ENCODE results near the gene GLTP.
"Not testable (repeated sequence)": the region's sequence is repeated elsewhere in the genome, so short reads cannot be mapped to it uniquely, and the experiment has no call there.

The GLTP gene, protein sequence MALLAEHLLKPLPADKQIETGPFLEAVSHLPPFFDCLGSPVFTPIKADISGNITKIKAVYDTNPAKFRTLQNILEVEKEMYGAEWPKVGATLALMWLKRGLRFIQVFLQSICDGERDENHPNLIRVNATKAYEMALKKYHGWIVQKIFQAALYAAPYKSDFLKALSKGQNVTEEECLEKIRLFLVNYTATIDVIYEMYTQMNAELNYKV

DNA sequence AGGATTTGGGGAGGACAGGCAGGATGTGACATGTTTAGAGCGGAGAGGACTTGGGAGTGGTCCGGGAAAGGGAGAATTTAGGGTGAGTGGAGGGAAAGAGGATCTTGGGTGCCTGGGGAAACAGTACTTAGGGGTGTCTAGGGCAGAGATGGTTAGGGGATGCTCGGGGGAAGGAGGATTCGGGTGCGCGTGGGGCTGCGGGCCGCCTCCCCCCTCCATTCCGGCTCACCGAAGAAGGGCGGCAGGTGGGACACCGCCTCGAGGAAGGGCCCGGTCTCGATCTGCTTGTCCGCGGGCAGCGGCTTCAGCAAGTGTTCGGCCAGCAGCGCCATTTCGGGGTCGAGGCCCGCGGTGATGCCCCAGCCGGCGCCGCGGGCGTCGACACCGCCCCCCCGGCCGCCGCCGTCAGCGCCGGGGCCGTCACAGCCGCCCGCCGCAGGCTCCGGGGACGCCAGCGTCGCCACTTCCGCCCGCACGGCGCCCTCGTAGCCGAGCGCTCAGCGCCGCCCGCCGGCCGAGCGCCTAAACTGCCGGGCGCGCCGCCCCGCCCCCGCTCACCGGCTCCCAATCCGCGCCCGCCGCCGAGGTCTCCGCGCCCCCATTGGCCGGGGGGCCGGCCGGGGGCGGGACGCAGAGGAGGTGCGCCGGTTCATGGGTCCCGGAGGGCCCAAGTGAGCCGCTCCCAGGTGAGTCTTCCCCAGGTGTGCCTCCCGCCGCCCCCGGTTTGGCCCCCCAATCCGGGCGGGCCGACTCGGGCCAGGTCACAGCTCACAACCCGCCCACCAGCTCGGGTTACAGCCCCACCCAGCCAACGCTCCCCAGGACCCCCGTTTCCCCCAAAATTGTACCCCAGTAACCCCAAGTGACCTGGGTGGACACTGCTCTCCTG lies at the start of gene GLTP:
Gene GLTP (minus strand): TSS at position 499 of the 889 bp plus-strand sequence. CDS start 167 bp downstream, at position 332.
- DNase-seq, result no peak

DNA sequence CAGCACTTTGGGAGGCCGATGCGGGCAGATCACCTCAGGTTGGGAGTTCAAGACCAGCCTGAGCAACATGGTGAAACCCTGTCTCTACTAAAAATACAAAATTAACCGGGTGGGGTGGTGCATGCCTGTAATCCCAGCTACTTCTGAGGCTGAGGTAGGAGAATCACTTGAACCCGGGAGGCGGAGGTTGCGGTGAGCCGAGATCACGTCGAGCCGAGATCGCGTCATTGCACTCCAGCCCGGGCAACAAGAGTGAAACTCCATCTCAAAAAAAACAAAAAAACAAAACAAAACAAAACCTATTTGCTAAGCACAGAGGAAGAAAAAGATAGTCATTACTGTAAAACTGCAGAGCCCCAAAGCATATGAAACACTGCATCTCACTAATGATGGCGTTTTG lies 49.0 kb upstream of the GLTP start:
- not testable (repeated sequence) for DNase-seq

DNA sequence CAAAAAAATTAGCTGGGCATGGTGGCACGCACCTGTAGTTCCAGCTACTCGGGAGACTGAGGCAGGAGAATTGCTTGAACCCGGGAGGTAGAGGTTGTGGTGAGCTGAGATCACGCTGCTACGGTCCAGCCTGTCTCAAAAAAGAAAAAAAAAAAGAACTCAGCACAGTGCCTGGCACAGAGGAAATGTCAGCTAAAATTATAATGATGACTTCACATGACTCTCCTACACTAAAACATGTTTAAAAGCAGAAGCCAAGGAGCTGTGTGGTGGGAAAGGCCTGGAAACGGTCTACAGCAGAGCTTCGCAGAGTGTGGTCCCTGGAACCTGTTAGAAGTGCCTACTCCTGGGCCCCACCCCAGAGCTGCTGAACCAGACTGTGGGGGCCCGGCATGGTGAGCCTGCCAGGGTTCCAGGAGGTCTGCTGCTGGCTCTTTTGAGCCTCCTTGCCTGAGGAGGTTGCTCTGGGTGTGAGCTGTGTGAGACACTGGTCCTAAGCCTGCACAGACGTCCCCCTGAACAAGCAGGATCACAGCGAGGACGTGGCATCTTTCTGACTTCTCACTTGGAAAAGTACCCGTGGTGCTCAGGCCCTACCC lies 47.8 kb upstream of the GLTP start:
- no peak for DNase-seq

DNA sequence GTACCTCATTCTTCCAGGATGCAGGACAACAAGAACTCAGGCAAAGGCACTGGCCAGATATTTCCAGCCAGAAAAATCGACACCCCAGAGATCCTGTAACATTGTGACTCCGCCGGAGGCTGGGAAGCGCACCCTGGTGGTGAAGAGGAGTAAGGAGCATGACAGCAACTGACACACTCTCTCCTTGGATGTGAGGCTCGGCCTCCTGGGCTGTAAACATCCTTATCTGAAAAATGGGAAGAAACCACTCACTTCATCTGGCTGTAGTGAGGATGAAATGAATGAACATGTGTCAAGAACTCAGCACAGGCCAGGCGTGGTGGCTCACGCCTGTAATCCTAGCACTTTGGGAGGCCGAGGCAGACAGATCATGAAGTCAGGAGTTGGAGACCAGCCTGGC lies 47.3 kb upstream of the GLTP start:
- no peak for DNase-seq

DNA sequence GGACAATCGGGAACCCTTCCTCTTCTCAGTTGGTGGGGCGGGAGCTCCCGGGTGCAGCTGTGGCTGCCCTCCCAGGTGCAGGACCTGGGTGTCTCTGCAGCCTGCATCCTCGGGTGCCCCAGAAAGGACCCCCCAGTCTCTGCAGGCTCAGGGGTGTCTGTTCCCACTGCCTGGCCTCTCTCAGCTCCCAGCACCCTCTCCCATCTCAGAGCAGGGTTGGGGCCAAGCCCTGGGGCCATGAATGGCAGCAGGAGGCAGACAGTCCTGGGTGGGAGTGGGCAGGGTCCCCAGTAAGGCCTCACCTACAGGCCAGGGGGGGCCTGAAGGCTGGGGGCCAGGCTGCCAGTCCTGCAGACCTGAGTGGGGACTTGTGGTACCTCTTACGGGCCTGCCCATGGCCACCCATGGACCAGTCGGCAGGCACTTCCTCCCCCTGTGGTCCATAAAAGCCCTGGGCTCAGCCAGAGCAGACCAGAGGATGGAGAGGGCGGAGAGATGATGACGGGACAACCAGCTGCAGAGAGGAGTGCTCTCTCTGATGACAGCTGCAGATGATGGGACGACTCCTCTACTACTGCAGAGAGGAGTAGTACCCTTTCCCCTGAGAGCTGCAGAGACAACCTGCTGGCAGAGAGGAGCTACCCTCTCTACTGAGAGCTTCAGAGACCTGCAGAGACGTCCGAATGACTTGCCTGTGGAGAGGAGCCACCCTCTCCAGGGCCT lies 46.3 kb upstream of the GLTP start:
- DNase-seq, result no peak

DNA sequence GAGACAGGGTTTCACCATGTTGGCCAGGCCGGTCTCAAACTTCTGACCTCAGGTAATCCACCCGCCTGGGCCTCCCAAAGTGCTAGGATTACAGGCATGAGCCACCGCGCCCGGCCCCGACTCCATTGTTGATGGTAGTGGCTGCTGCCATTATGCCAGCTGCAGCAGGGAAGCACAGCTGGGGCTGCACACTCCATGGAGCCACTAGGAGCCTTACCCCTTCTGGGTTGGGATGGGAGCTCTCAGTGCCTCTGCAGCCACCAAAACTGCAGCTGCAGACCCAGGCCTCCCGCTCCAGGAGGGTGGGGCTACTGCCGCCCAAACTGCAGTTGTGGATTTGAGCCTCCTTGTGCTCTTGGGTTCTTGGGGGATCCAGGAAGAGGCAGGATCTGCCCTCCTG lies 45.7 kb upstream of the GLTP start:
- DNase-seq, result no peak

DNA sequence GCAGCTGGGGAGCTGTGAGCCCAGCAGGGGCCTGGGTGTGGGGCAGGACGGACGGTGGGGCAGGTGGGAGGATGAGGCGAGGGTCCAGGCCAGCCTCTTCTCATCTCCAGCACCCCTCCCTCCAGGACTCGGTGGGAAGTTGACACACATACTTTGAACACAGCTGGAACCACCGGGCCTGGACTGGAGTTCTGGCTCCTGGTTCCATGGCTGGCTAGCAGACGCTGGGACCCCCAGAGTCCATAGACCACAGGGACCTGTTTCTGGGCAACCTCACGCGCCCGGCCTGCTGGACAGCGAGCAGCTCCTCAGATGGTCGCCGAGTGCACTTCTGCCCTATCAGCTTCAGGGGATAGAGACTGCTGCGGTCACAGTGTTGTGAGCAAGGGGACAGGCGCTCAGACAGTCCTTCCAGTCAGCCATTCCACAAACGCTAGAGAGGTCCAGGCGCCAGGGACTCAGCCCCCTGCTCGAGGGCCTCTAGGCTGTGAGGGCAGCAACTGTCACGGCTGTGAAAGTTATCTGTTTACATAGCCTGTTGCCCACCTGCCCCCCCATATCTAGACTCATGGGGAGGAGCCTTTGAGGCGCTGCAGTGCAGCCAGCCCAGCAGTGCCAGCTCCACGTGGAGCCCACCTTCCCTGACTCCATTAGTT lies 45.0 kb upstream of the GLTP start:
- no peak for DNase-seq

DNA sequence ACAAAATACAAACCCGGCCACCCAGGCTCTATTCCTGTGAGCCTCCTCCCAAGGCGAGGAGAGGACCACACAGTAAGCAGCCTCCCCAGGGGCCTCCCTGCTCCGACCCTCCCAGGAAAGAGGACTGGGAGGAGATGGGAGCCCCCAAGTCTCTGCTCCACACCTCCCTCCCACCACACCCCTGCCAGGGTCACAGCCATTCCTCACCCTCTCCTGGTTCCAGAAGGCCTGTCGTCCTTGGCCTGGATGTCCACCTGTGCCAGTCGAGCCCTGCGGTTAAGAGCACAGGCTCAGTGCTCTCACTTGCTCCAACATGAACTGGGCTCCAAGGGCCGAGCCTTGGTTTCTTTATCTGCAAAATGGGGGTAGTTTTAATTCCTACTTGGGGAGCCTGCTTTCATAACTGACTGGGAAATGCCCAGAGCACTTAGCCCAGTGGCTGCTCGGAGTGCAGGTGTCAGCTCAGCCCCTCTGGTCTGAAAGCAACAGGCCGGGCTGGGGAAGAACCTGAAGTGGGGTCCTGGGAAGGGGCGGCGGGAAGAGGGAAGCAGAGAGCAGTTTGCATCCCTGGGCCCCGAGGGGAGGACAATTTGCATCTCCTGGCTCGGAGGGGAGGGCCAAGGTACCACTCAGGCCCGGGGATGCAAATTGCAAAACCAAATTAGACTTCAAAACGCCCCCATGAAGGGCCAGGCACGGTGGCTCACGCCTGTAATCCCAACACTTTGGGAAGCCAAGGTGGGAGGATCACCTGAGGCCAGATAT lies 43.3 kb upstream of the GLTP start:
- DNase-seq, result no peak

DNA sequence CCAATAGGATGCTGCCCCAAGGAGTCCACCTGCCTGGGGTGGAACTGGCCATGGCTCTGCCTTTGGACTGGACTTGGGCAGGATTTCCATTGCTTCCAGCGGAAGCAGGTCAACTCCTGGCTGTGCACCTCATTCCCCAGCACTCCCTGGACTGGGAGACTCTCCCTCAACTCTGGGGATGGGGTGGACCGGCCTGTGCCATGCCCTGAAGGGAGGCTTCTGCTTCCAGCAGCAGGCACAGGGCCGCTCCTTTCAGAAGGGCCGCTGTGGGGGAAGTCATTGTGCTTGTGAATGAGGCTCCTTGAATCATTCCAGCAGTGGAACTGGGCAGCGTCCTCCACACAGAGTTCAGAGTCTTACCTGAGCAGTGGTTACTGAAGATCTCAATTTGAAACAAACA lies 42.7 kb upstream of the GLTP start:
- no peak for DNase-seq

DNA sequence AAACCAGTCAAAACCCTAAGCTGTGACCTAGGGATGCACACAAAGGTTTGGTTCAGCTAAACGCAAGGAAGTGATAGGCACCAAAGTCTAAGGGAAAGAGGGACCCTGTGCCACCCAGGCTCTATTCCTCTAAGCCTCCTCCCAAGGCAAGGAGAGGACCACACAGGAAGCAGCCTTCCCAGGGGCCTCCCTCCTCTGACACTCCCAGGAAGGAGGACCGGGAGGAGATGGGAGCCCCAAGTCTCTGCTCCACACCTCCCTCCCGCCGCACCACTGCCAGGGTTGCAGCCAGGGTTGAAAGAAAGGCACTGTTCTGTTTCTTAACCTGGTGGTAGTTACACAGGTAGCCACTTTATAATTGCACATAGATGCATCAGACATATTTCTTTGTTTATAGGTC lies 41.6 kb upstream of the GLTP start:
- no peak for DNase-seq

DNA sequence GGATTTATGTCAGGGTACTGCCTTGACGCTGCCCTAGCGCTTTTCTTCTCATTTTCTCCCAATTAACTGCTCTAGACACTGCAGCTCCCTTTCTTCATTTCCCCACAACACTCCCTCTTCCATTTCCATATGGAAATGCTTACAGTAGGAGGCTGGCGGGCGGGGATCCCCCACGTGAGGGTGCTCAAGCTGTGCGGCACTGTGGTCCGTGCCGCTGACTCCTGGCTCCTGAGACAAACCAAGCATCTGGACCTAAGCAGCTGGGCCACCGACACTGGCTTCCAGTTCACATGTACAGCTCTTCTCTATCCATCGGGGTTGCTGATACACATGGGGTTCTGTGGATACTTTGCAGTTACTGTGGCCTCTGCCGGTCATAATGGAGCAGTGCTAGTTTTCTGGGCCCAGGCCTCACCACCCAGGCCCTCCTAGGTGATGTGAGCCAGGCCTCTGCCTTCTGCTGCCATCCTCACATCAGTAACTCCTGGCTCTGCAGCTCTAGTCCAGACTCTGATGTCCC lies 40.0 kb upstream of the GLTP start:
- no peak for DNase-seq

DNA sequence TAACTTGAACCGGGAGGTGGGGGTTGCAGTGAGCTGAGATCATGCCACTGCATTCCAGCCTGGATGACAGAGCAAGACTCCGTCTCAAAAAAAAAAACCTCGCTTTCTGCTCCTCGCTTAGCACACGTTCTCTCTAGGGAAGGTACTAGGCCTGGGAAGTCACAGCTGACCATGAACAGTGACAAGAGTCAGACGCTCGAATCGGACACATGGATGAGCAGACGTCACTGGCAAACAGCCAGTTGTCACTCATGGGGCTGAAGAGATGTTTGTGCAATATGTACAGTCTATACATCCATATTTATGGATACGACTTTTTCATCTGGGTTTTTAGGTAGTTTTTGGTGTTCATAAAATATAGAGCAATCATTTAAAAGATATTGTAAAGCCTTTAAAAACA lies 39.1 kb upstream of the GLTP start:
- no peak for DNase-seq

DNA sequence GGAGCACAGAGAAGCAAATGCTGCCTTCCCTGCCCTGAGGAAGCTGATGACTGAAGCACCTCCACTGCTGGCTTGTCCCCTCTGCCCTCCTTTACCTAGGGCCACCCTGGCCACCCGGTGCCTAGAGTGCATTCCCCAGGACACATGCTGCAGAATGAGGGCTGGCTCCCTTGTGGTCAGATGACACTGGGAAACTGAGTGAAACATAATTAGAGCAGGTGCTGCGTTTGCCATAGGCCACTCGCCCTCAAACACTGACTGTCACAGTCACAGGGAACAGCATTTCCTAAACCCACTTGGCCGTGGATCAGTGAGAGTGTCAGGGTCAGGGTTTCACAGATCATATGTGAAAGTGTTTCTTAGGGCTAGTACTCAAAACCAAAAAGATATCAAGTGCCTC lies 35.7 kb upstream of the GLTP start:
- no peak for DNase-seq

DNA sequence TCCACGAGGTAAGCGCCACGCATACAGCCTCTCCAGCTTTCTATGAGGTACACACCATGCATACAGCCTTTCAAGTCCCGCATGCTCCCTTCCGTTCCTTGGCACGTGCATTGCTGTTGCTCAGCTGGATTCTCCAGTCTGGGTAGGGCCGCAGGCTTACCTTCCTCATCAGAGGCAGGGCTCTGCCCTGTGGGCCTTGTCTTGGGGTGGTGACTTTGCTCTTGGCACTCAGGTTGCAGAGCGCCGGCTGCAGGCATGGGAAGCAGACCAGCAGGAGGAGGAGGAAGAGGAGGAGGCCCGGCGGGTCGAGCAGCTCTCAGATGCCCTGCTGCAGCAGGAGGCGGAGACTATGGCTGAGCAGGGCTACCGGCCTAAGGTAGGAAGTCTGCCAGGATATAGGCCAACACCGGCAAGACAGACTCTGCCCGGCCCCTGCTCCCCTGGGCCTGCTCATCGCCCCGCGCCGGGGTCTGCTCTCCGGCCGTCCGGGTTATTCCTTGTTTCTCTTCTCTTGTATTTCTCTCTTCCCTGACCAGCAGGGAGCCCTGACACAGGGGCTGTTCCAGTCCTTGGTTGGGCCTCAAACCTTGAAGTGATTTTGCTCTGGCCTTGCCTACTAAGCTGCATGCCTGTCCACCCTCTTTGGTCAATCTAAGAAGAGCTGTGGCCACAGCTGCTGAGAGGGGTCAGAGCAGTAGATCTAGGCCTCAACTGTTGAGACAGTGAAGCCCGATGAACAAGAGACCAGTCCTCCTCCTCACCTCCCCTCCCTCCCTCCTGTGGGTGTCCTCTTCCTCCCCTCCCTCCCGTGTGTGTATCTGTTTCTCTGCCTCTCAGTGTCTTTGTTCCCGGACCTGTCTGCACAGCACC lies 35.1 kb upstream of the GLTP start:
- DNase-seq, result no peak

DNA sequence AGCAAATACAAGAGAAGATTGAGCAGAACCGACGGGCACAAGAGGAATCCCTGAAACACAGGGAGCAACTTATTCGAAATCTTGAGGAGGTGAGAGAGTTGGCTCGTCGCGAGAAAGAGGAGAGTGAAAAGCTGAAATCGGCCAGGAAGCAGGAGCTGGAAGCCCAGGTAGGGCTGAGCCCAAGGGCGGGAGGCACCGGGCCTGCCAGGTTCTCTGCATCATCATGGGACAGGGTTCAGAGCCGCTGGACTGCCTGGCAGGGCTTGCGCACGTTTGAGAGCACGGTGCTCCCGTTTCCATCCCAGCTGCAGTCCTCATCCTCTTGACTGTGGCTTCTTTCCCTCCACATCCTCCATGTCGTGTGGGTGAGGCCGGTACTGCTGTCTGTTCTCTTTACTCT lies 34.1 kb upstream of the GLTP start:
- DNase-seq, result no peak

DNA sequence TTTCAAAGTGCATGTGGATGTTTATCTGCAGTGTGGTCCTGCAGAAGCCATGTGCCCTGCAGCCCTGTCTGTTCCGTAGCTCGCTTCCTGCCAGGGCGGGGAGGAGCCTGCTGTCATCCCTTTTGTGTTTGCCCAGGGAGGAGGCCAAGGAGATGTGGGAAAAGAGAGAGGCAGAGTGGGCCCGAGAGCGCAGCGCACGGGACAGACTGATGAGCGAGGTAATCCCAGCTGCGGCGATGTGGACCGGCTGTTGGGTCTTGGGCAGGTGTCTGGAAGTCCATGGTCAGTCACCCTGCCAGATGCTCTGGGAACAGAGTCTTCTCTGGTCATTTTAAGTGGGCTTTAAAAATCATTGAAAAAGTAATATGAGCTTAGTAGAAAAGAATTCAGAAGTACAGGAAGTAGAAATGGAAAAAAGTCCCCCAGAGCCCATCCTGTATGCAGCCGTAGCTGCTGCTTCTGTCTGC lies 32.5 kb upstream of the GLTP start:
- no peak for DNase-seq

DNA sequence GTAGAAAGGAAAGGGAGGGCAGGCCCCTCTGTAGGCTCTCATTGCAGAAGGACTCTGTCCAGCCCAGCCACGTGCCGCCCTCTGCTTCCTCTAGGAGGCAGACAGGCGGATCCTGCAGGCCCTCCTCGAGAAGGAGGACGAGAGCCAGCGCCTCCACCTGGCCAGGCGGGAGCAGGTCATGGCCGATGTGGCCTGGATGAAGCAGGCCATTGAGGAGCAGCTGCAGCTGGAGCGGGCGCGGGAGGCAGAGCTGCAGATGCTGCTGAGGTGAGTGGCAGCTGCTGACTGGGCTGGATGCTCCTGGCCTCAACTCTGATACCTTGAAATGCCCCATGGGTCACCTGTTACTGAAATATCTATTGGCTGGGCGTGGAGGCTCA lies 30.6 kb upstream of the GLTP start:
- no peak for DNase-seq

DNA sequence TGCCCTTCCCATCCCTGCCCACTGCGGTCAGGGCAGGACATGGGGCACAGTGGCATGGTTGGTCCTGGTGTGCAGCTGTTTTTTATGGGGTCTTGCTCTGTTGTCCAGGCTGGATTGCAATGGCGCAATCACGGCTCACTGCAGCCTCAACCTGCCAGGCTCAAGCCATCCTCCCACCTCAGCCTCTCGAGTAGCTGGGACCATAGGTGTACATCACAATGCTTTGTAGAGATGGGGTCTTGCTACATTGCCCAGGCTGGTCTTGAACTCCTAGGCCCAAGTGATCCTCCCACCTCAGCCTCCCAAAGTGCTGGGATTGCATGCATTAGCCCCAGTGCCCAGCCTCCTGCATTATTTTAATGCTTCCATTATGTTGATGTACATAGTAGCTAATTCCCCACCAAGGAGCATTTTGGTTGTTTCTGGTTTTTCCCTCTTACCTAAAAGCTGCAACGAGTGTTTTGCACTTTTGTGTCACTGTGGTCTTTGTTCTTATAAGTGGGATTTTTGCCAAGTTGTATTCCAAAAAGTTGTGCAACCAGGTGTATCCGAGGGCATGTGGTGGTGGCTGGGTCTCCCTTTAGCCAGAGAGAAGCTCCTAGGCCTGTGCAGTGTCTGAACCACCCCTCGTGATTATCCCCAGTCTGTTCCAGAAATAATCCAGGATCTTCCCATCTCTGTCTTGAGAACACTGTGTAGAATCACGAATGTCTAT lies 30.1 kb upstream of the GLTP start:
- no peak for DNase-seq

DNA sequence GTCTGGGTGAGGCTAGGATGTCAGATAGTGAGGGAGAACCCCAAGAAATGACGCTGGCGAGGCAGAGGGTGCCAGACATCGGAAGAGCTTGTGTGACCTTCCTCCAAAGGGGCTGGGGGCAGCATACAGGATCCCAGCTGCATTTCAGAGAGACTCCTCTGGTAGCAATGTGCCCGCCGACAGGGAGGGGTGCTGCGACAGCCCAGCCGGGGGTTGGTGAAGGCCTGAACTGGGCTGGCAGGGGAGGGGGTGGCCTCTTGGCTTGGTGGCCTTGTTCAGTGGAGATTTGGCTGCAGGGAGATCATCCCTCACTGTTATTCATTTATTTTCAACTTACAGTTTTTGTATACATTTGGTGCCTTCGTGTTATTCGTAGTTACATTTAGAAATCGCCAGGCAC lies 25.0 kb upstream of the GLTP start:
- no peak for DNase-seq

DNA sequence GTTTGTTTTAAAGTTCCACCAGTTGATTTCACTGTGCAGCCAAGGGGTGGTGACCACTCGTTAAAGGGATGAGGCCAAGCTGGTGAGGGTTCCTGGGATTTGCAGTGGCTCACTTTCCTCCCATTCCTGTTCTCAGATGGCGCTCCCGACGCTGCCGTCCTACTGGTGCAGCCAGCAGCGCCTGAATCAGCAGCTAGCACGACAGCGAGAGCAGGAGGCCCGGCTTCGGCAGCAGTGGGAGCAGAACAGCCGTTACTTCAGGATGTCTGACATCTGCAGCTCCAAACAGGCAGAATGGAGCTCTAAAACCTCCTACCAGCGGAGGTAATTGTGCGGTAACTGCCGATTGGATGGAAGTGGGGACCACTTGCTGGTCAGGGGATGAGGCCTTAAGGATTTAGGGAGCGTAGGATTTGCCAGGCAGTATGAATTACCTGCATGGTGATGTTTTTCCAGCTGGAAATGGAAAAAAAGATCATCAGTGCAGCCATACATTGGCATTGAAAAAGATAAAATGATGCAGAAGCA lies 22.6 kb upstream of the GLTP start:
- DNase-seq, result no peak

All from NCI-H1694 (cell line).